Panc1 (cell line): ENCODE data around the gene SNX6. TPM values are rescaled to one million over a fixed set of nuclear protein-coding genes. Genes with fewer than 3 reads are reported as not detected.

Source experiments
- total RNA-seq: library from RNA; stranded (reverse); gene quantifications from one replicate; pipeline ENCODE4 v1.2.1, GENCODE V29; 2021; ENCODE audit not compliant: unreplicated experiment

SNX6 gene
- total RNA-seq, 1 experiment from 2014 or later, result 50.9 TPM

Other genes with a start within 250 kb of the SNX6 start
- gene SPTSSA, start 167.9 kb downstream of the SNX6 start, total RNA-seq, result 15.6 TPM
- 16.6 TPM for gene EAPP, start 90.4 kb downstream of the SNX6 start, total RNA-seq
- gene CFL2, start 84.4 kb upstream of the SNX6 start, total RNA-seq, result 79.7 TPM
- gene BAZ1A, start 245.2 kb upstream of the SNX6 start, total RNA-seq, result 27.2 TPM